ENCODE results near the gene DPF1. TPM values are rescaled to one million over a fixed set of nuclear protein-coding genes. Genes with fewer than 3 reads are reported as not detected.
A peak's percentile ranks its signal among the peaks of the same experiment; 100 is the strongest.

The DPF1 gene
- total and polyA plus RNA-seq, 10 of the 15 experiments (the other 5 are each of a cell fraction or from before 2014, with no cell fraction given) = 0.11 to 4.3 (median 2.4) TPM

GRCh38 chr19:38213911-38214625 lies 10.0 kb downstream of the DPF1 start (continued):
- TF ChIP-seq SRF (IDR thresholded peaks at IDR 0.05; ENCODE audit: low read depth in 2 of 2, low read length in 2 of 2) (no peak), SMAD5 (IDR thresholded peaks at IDR 0.05; ENCODE audit: low read depth) (no peak), ESRRA (IDR thresholded peaks at IDR 0.05; ENCODE audit: low read length) (no peak), RAD21 (IDR thresholded peaks at IDR 0.05; ENCODE audit: insufficient read depth, low read depth, low read length) (no peak), ATF7 (IDR thresholded peaks at IDR 0.05; ENCODE audit: low read depth) (no peak; the same call in 1 of the 2 replicates), BCLAF1 (IDR thresholded peaks at IDR 0.05) (no peak), IRF5 (IDR thresholded peaks at IDR 0.05; ENCODE audit: borderline replicate concordance) (peak; percentile 91), NBN (IDR thresholded peaks at IDR 0.05) (peak; percentile 93), NR2F1 (conservative IDR thresholded peaks at IDR 0.05) (peak; percentile 84), ZSCAN29 (IDR thresholded peaks at IDR 0.05) (no peak), IKZF2 (IDR thresholded peaks at IDR 0.05) (peak; percentile 71 to 85), NKRF (conservative IDR thresholded peaks at IDR 0.05) (no peak), SP1 (IDR thresholded peaks at IDR 0.05; ENCODE audit: low read depth, low read length) (no peak), DPF2 (IDR thresholded peaks at IDR 0.05) (peak; percentile 79; the same call in 1 of the 2 replicates), STAT3 (IDR thresholded peaks at IDR 0.05; ENCODE audit: low read depth, low read length) (no peak), HSF1 (IDR thresholded peaks at IDR 0.05; ENCODE audit: low read depth, low read length) (no peak), TCF7 (IDR thresholded peaks at IDR 0.05; ENCODE audit: borderline replicate concordance) (no peak), CBX3 (IDR thresholded peaks at IDR 0.05; ENCODE audit: borderline replicate concordance, low read depth) (no peak), RUNX3 (IDR thresholded peaks at IDR 0.05; ENCODE audit: low read length) (peak; percentile 89), STAT1 (conservative IDR thresholded peaks at IDR 0.05) (no peak), CHD4 (IDR thresholded peaks at IDR 0.05) (no peak), CHD1 (IDR thresholded peaks at IDR 0.05; ENCODE audit: low read depth, low read length) (no peak), BRCA1 (IDR thresholded peaks at IDR 0.05; ENCODE audit: low read depth, low read length) (no peak), RELB (IDR thresholded peaks at IDR 0.05; ENCODE audit: low read depth) (0 out of 2 replicates have a peak, but pooled peaks have one; percentile 31)
